C4-2B (cell line): Measurements from ENCODE around the gene C2orf68.

ENCODE experiments used
- CTCF ChIP-seq: fragments of 450-650 bp; conservative IDR thresholded peaks from 2 replicates; pipeline ENCODE4 v1.5.1; 2017; ENCODE audit warnings: mild to moderate bottlenecking
- ZFX ChIP-seq: fragments of 450-650 bp; IDR thresholded peaks from 2 replicates; pipeline ENCODE4 v1.6.1; 2017

- no peak for TF ChIP-seq ZFX
- TF ChIP-seq CTCF = no peak
These were observed 14.6 kb downstream of the C2orf68 start for GRCh38 chr2:85597241-85597640.
